Vagina (tissue), 2 donors: Measurements from ENCODE around the gene SRRM4.

Source experiments
- CTCF ChIP-seq, 3 experiments: fragments of 450-650 bp in 2 of 3; fragments of 200-600 bp in 1 of 3; sonication (generic) in 1 of 3; IDR thresholded peaks; one replicate each; pipeline ENCODE4 v1.5.1; 2017 to 2019; ENCODE audit warnings: antibody characterized with exemption in 3 of 3, mild to moderate bottlenecking in 2 of 3, moderate library complexity in 2 of 3
- POLR2A ChIP-seq, 2 donors: fragments of 450-650 bp; IDR thresholded peaks; one replicate each; pipeline ENCODE4 v1.6.1; 2017; ENCODE audit warnings: antibody characterized with exemption in 2 of 2, mild to moderate bottlenecking in 2 of 2, moderate library complexity in 2 of 2

GRCh38 chr12:119096429-119097202 lies 115.3 kb downstream of the SRRM4 start:
- TF ChIP-seq CTCF (IDR thresholded peaks at IDR 0.05), result no peak
- no peak for TF ChIP-seq POLR2A (IDR thresholded peaks at IDR 0.05)
